GM19452 (cell line): Measurements from ENCODE around the gene SLC38A10.
"Not testable (repeated sequence)": the region's sequence is repeated elsewhere in the genome, so short reads cannot be mapped to it uniquely, and the experiment has no call there.

Experiments
- ATAC-seq: cut with Tn5 transposase; IDR thresholded peaks from one replicate; pipeline ENCODE4 v1.9.1; 2021; ENCODE audit not compliant: unreplicated experiment

SLC38A10 gene

DNA sequence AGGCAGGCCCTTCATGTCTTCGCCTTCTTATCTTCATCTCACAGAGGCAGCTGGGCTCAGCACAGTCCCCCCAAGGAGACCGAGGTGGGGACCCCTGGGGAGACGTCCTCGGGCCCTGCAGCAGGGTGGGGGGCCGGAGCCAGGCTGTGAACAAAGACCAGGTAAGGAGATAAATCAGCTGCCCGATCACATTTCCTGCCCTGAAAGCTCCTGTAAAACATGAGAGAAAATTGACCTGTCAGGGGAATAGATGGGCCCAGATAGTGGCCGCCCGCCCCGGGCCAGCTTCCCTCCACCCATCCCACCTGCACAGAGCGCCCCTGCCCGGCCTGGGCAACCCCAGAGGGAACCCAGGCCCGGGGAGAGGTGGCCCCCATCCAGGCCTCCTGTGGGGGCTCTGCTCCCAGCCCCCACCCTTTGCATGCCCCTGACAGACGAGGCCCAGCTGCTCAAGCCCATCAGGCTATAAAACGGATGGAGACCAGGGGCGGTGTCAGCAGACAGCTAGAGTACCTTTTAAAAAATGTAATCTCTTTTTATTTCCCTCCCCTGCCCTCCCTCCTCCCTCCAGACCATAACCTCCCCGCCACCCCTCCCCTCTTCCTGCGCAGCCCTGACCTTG lies 18.8 kb upstream of the SLC38A10 start:
- no peak for ATAC-seq

DNA sequence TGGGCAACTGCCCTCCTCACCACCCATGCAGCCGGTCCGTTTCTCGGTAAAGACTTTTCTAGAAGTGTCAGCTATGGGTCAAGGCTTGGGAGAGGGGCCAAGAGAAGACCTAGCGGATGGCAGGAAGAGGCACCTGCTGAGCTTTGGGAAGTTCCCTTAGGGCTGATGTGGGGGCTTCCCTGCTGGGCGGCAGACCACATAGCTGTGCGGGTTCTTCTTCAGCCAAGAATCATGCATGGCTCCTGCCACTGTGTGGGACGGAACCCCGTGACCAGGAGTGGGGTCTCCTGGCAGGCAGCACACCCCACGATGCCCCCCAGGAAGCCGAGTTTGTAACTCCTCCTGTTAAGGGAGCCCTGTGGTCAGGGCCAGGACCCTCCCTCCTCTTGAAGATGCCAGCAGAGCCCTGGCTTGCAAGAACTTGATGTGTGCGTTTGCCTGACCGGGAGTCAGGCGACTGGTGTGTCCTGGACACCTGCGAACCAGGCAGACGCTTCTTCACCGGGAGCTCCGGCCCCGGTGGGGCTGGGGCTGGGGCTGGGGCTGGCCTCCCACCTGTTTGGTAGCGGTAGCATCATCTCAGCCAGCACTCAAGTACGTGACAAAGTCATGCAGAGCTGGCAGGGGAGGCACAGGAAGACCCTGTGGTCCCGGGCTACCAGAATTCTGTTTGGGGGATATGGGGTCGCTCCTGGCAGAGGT lies 17.7 kb upstream of the SLC38A10 start:
- ATAC-seq, result no peak

DNA sequence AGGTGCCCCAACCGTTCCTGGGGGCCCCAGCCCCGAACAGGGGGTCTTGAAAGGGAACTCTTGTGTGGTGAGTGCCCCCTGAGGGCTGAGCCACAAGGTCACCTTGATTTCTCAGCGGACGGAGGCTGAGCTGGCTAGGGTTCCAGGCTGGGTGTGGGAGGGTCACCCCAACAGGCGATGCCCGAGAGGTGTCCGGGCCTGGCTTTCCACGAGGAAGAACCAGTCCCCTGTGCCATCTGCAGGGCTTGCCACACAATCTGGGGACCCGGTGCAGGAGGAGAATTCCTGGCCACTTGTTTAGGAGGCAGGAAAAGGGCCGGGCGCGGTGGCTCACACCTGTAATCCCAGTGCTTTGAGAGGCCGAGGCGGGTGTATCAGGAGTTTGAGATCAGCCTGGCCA lies 16.8 kb upstream of the SLC38A10 start:
- ATAC-seq, result no peak

DNA sequence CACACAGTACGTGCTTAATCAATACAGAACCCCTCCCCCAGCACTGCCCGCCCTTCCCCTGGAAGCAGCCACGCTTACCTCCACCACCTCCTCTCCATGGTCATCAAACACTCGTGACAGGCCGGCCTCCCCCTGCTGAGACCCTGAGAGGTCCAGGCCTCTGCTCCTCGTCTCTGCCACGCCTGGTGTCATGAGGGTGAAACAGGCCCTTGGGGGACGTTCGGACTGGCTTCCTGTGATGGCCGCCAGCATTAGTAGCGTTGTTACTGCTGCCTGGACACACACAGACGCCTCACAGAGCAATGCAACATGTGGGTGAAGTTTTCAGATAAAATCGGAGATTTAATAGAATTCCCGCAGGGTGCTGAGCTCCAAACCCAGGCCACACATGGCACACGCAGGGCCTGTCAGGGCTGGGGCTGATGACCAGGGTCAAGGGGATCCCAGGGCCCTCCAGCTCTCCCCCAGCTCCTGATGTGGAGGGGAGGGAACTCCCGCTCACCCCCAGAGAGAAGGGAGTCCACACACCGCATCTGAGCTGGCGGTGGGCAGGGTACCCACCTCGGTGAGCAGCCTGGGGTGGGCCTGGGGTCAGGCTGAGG lies 15.9 kb upstream of the SLC38A10 start:
- no peak for ATAC-seq

DNA sequence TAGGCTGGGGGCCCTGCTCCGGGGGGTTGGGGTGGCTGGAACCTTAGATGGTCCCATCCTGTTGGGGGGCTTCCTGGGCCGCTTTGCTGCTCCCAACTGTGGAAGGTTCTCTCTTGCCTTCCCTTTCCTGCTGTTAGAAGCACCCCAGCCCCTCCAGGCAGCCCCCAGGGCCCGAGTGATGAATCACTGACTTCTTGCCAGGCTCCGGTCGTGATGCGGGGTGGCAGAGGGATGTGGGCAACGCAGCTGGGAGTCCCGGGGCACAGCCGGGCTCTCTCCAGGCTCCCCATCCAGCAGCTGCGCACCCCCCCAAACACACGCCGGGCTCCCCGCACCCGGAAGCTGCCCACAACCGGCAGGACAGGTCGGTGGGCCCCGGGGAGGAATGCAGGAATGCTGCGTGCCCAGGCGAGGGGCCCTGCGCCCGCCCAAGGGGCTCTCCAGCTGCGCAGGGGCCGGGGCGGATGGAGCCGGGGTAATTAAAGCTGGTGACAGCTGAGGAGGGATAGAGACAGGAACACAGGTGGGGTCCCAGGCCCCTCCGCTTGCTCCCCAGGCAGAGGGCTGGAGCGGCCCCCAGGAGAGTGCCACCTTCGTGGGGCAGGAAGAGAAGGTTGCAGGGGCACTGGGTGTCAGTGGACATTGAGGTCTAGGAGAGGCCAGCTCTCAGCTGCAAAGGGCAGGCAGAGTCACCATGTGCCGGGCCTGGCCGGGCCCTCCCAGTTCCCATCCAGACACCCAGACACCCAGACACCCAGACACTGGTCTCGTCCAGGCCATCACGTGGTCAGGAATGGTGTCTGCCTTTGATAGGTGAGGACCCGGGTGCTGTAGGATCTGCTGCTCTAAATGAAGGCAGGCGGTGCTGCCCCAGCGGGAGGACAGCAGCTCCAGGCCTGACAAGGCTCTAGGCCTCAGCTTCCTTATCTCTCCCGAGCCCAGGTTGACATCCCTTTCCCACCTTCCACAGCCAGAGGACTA lies 15.0 kb upstream of the SLC38A10 start:
- ATAC-seq, result no peak

DNA sequence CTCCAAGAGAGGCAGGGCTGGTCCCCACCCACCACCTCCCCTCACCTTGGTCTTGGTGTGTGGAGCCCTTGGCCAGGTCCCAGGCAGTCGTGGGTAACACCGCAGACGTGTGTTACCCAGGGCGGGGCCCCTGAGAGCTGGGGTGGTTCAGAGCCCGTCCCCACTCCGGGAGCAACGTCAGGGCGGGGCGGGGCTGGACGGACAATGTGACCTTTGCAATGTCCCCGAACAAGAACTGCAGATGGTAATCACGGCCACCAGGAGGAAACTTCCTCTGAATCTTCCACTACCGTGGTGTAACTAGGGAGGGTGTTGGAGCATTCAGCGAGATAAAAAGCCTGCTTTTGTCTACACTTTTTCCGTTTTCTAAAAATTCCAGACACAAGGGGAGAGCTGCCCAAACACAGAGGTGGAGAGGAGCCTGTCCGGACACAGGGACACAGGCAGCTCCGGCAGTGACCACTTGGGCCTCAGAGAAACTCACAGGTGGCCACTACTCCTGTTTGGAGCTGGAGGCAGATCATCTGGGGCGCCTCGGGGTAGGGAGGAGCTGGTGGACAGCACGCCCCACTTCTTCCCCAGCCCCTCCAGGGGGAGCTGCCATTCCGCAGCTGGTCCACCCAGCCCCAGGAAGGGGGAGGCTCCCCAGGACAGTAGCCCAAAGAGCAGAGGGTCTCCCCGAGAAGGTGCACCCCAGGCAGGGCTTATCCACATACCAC lies 14.2 kb upstream of the SLC38A10 start:
- ATAC-seq, result no peak

DNA sequence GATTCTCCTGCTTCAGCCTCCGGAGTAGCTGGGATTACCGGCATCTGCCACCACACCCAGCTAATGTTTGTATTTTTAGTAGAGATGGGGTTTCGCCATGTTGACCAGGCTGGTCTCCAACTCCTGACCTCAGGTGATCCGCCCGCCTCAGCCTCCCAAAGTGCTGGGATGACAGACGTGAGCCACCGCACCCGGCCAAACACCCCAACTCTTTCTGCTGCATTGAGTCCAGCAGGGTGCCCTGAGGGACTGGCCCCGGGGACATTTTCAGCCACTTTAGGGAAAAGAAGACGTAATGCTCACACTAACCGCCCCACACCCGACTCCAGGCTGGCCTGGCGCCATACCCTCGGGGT lies 13.7 kb upstream of the SLC38A10 start:
- ATAC-seq, result not testable (repeated sequence)

DNA sequence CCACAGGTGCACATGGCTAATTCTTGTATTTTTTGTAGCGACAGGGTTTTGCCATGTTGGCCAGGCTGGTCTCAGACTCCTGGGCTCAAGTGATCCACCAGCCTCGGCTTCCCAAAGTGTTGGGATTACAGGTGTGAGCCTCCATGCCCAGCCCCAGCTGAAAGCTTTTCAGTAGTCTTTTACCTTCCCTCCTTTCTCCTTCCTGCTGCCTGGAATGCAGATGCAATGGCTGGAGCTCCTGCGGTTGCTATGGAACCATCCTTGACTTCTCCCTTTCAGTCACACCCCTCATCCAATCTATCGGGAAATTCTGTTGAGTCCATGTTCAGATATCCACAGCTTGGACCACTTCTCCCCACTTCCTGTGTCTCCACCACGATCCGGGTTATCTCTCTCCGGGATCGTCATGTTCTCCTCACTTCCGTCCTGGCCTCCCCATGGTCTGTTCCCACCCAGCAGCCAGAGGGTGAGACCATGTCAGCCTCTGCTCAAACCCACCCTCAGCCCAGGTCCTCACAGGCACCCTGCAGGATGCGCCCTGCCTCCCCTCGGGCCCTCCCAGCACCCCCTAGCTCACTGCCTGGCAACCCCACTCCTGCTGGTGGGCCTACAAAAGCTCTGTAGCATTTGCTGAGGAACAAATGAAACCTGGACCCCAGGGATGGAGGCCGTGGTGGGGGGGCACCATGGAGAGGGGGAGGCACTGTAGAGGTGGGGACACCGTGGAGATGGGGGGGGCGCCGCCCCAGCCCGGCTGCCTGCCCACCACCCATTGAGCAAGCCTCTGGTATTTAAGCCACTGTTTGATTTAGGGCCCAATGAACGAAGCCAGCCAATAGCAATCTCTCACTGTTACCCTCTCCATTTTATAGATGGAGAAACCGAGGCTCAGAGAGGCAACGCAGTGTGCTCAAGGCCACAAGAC lies 12.8 kb upstream of the SLC38A10 start:
- no peak for ATAC-seq

DNA sequence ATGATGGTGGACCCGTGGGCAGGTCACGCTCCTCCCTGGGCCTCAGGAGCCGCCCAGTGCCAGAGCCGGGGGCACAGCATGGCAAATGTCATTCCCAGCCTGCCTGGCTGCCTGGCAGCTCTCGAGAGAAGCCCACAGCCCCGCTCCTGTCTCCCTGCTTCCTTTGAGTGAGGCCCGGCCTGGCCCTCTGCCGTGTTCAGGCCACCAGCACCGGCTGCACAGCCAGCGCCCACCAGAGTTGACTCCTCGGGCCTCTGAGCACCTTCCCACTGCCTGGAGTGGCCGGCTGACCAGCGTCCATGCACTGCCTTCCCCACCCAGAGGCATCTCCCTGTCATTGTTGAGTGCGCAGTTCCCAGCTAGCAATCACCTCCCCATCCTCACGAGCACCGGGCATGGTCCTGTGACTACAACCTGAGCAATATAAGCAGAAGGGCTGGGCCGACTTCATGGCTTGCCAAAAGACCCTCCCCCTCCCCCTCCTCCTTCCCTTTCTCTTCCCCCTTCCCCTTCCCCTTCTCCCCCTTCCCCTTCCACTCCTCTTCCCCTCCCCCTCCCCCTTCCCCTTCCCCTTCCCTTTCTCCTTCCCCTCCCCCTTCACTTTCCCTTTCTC lies 11.9 kb upstream of the SLC38A10 start:
- ATAC-seq, result no peak

DNA sequence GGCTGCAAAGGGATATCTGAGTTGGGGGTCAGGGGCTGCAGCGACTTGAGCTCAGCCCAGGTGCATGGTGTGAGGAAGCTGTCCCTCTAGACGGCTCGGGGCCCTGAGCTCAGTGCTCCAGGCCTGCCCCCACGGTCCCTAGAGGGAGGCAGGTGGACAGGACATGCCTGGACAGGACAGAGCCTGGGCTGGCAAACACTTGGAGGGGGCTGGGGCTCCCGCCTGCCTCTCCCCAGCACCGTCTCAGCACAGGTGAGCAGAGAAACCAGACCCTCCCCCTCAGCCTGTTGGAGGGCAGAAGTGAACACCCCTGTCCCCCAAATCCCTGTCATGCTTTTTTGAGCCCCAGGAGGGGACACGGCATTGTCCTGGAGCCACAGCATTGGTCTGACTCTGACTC lies 11.4 kb upstream of the SLC38A10 start:
- no peak for ATAC-seq

DNA sequence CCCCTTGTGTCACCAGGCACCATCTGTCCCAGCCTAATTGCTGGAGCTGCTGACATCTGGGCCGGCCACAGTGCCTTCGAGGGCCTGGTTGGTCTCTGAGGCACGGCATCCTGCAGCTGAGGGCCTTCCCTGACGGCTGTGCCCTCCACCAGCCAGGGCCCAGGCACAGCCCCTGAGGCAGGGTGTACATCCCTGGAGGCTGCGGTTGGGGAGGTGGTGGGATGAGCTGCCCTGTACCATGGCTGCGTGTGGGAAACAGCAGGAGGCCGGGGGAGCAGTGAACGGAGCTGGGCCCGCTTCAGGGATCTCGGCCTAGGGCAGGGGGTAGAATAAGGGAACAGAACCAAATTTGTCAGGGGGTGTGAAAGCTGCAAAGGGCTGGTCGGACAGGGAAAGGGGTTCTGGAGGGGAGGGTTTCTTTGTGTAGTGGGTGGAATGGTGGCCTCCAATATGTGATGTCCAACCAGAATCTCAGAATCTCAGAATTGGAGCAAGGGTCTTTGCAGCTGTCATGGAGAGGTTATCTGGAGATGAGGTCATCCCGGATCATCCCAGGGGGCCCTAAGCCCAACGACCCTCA lies 10.0 kb upstream of the SLC38A10 start:
- no peak for ATAC-seq

DNA sequence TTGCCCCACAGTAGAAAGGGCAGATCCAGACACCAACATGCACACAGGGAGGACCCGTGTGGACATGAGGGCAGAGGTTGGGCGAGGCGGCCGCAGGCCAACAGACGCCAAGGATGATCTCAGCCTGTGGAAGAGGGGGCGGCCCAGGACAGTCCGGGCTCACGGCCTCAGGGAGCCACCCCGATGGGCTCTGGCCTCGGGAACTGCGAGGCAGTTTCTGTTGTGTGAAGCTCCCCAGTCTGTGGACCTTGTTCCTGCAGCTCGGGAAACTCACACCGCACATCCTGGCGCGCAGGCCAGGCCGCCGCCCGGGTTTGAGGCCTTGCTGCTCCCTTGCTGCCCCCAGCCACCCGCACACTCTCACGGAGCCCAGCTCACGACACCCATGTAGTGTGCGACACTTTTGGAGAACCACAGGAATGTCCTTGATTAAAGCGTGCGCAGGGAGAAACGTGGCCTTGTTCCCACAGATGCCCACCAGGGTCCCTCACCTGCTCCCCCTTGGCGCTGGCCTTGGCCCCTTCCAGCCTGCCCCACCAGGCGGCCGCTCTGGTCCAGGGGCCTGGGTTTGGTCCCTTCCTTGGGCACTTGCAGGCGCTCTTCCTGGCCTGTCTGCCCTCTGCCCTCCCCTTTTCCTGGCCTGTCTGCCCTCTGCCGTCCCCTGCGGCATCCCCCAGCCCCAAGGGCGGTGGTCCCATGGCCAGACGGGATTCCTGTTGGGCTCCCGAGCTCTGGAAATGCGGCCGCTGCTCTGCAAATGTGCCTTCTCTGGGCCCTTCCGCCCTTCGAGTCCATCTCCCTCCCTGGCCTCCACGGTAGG lies 9.3 kb upstream of the SLC38A10 start:
- ATAC-seq, result no peak

DNA sequence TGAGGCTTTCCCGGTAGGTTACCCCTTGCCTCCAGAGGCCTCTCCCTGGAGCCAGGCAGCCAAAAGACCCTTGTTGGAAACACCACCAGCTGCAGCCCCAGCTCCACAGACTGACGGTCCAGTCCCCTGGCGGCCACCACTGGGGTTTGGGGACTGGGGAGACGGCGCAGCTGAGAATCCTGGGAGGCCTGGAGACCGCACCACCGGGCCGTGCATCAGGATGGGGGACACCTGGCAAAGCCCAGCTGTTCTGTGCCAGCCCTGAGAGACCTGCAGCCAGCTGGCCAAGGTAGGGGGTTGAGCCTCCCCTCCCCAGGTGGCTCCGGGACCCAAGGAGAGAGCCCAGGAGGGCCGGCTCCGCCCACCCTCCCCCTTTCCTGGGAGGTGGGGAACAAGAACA lies 8.3 kb upstream of the SLC38A10 start:
- ATAC-seq, result no peak

DNA sequence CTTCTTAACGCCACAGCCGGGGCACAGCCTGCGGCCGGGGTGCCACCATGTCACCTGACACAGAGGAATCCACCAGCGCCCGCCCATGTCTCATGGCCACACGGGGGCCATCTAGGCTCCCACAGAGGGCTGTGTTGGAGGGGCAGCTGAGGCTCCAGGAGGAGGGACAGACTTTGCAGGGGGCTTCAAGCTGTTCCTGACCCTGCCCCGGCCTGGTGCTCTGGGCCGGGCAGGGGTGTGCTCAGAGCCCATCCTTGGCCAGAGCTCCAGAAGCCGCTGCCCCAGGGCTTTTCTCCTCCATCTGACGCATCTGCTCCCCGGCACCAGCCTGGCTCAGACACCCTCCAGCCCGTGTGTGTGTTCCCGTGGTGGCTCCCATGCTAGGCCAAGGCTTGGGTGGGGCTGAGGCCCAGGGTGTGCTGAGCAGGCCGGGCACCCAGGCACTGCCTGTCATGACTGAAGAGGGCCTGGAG lies 7.8 kb upstream of the SLC38A10 start:
- no peak for ATAC-seq

DNA sequence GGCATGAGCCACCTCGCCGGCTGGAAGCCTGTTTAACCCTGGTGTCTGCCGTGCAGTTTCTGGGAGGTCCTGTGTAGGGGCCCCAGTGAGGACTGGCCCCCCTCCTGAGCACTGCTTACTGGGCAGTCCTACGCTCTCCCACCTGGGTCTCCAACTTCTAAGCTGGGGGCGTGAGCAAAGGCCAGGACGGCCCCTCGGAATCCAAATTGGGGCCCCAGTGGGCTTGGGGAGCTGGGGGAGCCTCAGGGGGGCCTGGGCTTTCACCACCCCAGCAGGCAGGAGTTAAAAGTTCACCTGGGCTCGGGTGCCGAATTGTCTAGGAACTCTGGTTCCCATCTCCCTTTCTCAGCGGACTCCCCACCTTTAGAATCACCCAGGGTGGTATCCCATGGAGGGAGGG lies 7.2 kb upstream of the SLC38A10 start:
- ATAC-seq, result no peak

DNA sequence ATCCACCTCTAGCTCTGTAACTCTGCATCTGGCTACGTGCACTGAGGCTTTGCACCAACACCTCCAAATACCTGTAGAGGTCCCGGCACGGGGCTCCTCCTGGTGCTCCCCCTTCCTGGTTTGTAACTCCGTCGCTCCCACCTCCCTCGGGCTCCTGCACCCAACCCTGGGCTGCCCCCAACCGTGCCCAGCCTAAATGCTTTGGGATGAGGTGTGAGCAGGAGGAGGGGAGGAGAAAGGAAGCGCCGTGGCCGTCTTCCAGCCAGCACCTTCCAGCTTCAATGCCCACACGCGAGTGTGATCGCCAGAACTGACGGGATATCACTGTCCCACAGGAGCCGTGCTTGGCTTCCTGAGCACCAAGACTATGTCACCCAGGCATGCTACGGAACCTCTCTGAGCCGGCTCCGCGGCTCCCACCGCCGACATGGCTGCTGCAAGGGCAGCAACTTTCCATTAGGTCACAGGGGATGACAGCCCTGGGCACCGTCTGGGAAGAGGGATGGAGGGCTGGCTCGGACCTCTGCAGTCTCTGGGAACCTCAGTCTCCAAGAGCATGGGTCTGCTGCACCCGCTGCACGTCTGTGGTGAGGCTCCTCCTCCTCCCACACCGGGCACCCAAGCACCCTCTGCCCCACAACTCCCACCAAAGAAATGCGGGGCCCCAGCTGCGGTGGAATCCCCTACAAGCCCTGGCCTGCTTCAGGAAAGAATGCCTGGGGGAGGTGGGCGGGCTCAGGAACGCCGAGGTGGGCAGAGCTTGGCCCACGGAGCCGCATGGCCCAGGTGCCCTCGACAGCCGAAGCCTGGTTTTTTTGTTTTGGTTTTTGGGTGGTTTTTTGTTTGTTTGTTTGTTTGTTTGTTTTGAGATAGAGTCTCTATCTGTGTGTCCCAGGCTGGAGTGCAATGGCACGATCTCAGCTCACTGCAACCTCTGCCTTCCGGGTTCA lies 6.4 kb upstream of the SLC38A10 start:
- ATAC-seq, result no peak

DNA sequence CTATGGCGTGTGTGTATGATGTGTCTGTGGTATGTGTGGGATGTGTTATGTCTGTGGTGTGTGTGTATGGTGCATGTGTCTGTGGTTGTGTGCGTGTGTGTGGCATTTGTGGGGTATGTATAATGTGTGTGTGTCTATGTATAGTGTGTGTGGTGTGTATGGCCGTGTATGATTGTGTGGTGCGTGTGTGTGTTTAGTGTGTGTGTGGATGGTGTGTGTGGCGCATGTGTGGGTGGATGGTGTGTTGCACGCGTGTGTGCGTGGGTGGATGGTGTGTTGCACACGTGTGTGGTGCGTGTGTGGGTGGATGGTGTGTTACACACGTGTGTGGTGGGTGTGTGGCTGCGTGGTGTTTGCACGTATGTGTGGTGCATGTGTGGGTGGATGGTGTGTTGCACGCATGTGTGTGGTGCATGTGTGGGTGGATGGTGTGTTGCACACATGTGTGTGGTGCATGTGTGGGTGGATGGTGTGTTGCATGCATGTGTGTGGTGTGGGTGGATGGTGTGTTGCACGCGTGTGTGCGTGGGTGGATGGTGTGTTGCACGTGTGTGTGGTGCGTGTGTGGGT lies 5.6 kb upstream of the SLC38A10 start:
- ATAC-seq, result no peak
